LNCAP (cell line): ENCODE measurements around the gene PKN1.
A peak's percentile ranks its signal among the peaks of the same experiment; 100 is the strongest.

Source experiments
- TF ChIP-seq, protein P1 (sequence below): fragments of 450-650 bp; IDR thresholded peaks from 2 replicates; pipeline ENCODE4 v1.5.1; 2017; ENCODE audit warnings: mild to moderate bottlenecking

Gene PKN1

DNA sequence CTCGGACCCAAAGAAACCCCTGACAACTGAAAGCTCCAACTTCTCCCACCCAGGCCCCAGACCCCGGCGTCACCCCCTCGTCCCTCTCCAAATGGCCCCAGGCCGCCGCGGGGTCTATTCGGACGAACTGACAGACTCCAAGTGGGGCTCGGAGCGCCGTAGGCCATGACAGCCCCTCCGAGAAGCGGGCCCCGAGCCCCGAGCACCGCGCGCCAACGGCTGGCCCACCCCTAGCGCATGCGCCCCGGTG is 14.3 kb upstream of the PKN1 start:
- TF ChIP-seq, protein P1, sequence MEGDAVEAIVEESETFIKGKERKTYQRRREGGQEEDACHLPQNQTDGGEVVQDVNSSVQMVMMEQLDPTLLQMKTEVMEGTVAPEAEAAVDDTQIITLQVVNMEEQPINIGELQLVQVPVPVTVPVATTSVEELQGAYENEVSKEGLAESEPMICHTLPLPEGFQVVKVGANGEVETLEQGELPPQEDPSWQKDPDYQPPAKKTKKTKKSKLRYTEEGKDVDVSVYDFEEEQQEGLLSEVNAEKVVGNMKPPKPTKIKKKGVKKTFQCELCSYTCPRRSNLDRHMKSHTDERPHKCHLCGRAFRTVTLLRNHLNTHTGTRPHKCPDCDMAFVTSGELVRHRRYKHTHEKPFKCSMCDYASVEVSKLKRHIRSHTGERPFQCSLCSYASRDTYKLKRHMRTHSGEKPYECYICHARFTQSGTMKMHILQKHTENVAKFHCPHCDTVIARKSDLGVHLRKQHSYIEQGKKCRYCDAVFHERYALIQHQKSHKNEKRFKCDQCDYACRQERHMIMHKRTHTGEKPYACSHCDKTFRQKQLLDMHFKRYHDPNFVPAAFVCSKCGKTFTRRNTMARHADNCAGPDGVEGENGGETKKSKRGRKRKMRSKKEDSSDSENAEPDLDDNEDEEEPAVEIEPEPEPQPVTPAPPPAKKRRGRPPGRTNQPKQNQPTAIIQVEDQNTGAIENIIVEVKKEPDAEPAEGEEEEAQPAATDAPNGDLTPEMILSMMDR: no peak

DNA sequence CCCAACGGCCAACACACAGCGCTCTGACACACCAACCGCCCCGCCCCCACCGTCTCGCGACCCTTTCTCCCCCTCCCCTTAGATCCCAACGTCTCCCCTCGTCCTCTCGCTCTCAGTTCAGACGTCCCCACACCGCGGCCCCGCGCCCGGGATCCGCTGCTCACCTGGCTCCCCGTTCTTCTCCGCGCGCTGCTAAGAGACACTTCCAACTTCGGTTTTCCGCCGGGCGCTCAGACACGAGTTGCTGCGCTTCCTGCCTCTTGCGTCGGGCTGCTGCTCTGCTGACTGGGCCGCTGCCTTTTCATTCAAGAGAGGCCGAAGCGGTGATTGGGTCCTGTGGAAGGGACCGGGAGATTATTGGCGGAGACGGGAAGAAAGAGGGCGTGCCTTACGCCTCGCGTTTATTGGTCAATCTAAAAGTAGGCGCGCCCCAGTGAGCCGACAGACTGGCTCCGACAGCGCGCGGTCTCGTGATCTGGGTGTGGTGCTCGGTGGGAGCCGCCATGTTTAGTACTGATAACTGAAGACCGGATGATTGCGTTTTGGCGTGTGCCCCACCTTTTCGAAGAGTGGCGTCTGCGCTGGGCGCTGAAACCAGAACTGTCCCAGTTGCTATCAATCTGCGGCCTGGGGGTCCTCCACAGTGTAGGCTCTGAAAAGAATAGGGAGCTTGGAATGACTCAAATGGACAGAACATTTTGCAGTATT is 13.8 kb upstream of the PKN1 start, which contains the start of gene DDX39A:
TSS of gene DDX39A (minus strand) at position 236 of the 708 bp plus-strand sequence. CDS start 6,121 bp downstream, outside the sequence.
- TF ChIP-seq, protein P1: no peak

DNA sequence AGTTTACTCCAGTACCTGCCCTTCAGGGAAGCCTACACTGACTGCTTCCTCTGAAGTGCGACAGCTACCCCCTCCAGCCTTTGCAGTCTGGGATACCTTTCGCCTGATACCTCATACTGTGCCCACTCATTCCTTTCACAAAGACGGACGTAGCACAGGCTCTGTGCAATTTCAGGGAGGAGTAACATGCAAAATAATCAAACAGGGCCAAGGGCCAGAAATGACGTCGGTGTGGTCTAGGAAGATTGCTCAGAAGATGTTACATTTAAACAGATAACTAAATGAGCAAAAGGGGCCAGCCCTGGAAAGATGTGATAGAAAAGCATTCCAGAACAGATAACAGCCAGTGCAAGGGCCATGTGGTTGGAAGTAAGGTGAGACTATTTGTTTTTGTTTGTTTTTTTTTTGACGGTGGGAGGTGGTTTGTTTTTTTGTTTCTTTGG is 7.4 kb upstream of the PKN1 start:
- TF ChIP-seq, protein P1: no peak

DNA sequence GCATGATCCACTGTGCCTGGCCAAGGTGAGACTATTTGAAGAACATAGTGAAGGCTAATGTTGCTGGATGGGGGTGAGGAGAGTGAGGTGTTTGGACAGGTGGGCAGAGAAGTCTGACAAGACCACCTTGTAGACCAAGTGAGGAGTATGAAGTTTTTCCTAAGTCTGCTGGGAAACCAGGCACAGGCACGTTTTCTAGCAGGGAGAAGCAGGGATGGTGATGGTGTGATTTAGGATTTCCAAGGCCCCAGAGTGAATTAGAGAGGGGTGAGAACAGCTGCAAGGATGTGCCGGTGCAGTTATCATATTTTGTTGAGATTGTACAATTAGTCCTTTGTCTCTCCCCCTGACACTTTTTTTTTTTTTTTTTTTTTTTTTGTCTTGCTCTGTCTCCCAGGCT is 5.6 kb upstream of the PKN1 start:
- TF ChIP-seq, protein P1: no peak

DNA sequence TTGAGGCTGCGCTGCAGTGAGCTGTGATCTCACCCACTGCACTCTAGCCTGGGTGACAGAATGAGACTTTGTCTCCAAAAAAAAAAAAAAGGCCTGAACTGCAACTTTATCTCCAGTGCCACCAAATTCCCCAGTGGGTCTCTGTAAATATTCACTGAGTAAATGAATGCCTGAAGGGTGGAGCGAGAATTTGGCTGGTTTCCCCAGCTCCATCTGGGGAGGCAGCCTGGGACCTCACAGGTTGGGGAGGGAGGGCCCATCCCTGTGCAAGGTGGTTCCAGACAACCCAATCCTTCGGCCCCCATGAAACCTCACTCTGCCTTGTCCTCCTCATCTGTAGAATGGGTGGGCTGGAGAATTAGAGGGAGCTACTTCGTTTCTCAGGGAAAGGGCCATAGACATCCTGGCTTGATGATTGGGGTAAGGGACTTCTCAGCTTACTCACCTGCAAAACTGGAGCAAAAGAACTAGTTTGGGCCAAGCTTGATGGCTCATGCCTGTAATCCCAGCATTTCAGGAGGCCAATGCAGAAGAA is 4.2 kb upstream of the PKN1 start:
- TF ChIP-seq, protein P1: no peak

DNA sequence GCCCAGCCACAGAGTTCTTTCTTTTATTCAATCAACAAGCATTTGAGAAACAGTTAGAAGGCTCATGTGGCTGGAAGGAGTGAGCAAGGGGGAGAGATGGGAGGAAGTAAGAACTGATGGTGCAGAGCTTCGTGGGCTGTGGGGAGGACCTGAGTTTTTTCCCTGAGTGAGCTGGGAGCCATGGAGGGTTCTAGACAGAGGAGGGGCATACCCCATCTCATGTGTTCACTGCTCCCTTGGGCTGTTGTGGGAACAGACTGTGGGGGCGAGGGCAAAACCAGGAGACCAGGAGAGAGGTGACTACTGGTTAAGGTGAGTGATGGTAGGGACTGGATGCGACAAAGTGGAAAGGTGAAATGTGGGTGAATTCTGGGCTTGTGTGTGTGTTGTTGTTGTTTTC is 2.4 kb upstream of the PKN1 start:
- TF ChIP-seq, protein P1: no peak

DNA sequence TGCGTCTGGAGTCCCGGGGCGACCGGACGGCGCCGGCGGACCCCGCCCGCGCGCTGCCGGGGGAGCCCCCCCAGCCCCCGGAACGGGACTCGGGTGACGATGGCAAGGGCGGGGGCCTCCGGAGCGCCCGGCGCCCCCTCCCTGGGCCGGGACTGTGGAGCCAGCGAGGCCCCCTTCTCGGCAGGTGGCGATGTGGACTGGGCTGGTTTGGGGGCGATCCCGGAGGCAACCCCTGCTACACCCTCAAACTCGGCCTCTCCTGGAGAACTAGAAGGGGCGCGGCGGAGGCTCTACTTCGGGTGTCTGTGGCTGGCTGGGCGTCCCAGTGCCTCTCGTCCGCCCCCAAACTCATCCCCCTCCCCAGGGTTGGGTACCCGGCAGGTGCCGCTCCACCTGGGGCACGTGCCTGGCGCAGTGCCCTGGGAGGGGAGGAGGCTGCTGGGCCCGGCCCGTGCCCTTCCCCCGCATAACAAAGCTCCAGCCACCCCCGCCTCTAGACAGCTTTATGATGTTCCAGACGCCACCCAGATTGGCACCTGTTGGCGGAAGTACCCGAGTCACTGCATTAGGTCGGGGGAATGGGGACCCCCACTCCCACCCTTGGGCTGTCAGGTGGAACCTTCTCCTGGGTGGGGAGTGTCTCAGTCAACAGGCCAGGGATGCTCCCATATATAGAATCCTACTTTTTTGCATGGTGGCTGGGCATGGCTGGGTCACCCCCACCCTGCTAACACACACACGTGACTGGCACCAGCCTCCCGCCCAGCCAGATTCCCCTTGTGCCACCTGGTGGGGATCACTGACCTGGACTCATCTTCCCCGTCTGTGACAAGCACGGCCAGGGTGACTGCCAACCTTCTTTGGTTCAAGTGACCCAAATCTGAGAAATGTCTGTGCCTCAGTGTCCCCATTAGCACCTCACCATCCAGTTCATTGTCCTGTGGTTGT is 722 bp downstream of the PKN1 start:
- TF ChIP-seq, protein P1: 0 out of 2 replicates have a peak, but pooled peaks have one; percentile 17
